Endothelial cell of umbilical vein (primary cell): Measurements from ENCODE around the gene ANXA11. TPM values are rescaled to one million over a fixed set of nuclear protein-coding genes. Genes with fewer than 3 reads are reported as not detected.
"Not testable (repeated sequence)": the region's sequence is repeated elsewhere in the genome, so short reads cannot be mapped to it uniquely, and the experiment has no call there.

Experiments
- BruUV-seq: library from RNA; stranded (reverse); fragments of 400-500 nt; replicated peaks from 2 replicates; lab custom pipeline; 2021; lab: Mats Ljungman, UMichigan
- CTCF ChIA-PET: fragments of 300-600, 350-600 bp; sonication (Branson Sonifier 250); formaldehyde crosslinking; loops from one replicate; lab custom pipeline; 2021; ENCODE audit warnings: antibody characterized with exemption, inconsistent platforms; lab: Charles Lee
- POLR2A ChIA-PET: fragments of 300-600, 350-600 bp; sonication (Branson Sonifier 250); formaldehyde crosslinking; loops from one replicate; lab custom pipeline; 2021; ENCODE audit warnings: antibody characterized with exemption, inconsistent platforms; lab: Charles Lee
- DNase-seq: peaks from one replicate; pipeline ENCODE4 v3.0.0-alpha.2; 2011; ENCODE audit warnings: low read depth, low spot score
- FAIRE-seq: peaks from 2 replicates; lab custom pipeline; 2011; peaks lifted over from hg19 to GRCh38; lab: Jason Lieb, UNC
- H2AFZ ChIP-seq: 2 replicates; pipeline ENCODE4 v1.6.0; 2012; ENCODE audit warnings: low read depth, low read length, control low read depth, inconsistent platforms
- H3K27ac ChIP-seq: 2 replicates; pipeline ENCODE4 v1.5.1; 2011; ENCODE audit warnings: low read depth, mild to moderate bottlenecking, control low read depth, low read length, moderate library complexity; ENCODE audit not compliant: insufficient read depth
- H3K27me3 ChIP-seq, 2 experiments: 2 replicates each; pipeline versions ENCODE4 v1.6.0 to v1.6.1; 2011; ENCODE audit warnings: low read length in 2 of 2, mixed read lengths in 1 of 2; ENCODE audit not compliant: control insufficient read depth in 2 of 2, insufficient read depth in 2 of 2
- H3K36me3 ChIP-seq, 2 experiments: 2 replicates in 1 of 2; 3 replicates in 1 of 2; pipeline ENCODE4 v1.5.1; 2011; ENCODE audit warnings: low read length in 2 of 2, mild to moderate bottlenecking in 1 of 2, moderate library complexity in 1 of 2; ENCODE audit not compliant: control insufficient read depth in 2 of 2, insufficient read depth in 2 of 2; ENCODE audit errors: extremely low read depth in 1 of 2
- H3K4me1 ChIP-seq: 3 replicates; pipeline ENCODE4 v1.5.1; 2011; ENCODE audit warnings: mild to moderate bottlenecking, low read length; ENCODE audit not compliant: control insufficient read depth, insufficient read depth; ENCODE audit errors: extremely low read depth
- H3K4me2 ChIP-seq: 2 replicates; pipeline ENCODE4 v1.6.1; 2011; ENCODE audit warnings: low read length, control low read depth, mixed read lengths; ENCODE audit not compliant: insufficient read depth
- H3K4me3 ChIP-seq, 3 experiments: fragments of 200-600 bp in 1 of 3; sonication (generic), shearing (Covaris generic) in 1 of 3; replicated peaks in 1 of 3; 2 replicates each; pipeline ENCODE4 v1.5.1; 2011 to 2016; ENCODE audit warnings: control low read depth in 3 of 3, low read length in 3 of 3, mild to moderate bottlenecking in 2 of 3, inconsistent platforms in 1 of 3, low read depth in 1 of 3, moderate library complexity in 1 of 3; ENCODE audit not compliant: insufficient read depth in 1 of 3
- H3K79me2 ChIP-seq: 2 replicates; pipeline ENCODE4 v1.6.0; 2012; ENCODE audit warnings: low read length, inconsistent platforms; ENCODE audit not compliant: control insufficient read depth, insufficient read depth
- H3K9ac ChIP-seq: replicated peaks from 2 replicates; pipeline ENCODE3; 2011; ENCODE audit warnings: low read length, control low read depth; ENCODE audit not compliant: insufficient read depth; ENCODE audit errors: extremely low read depth
- H3K9me1 ChIP-seq: replicated peaks from 3 replicates; pipeline ENCODE4 v1.6.0; 2011; ENCODE audit warnings: mild to moderate bottlenecking, low read length; ENCODE audit not compliant: control insufficient read depth, insufficient read depth; ENCODE audit errors: extremely low read depth
- H3K9me3 ChIP-seq: replicated peaks from 2 replicates; pipeline ENCODE4 v1.5.1; 2012; ENCODE audit warnings: low read length, inconsistent platforms; ENCODE audit not compliant: control insufficient read depth, insufficient read depth
- H4K20me1 ChIP-seq: replicated peaks from 2 replicates; pipeline ENCODE3; 2011; ENCODE audit warnings: mild to moderate bottlenecking, low read length; ENCODE audit not compliant: control insufficient read depth, insufficient read depth; ENCODE audit errors: extremely low read depth
- CTCF ChIP-seq, 2 donors: IDR thresholded peaks; 1 replicate in 1 of 2; 2 replicates in 1 of 2; pipeline ENCODE4 v1.5.1; 2011; ENCODE audit warnings: low read length in 2 of 2, mild to moderate bottlenecking in 2 of 2, moderate library complexity in 2 of 2, control low read depth in 1 of 2, inconsistent platforms in 1 of 2, low read depth in 1 of 2; ENCODE audit not compliant: insufficient read depth in 1 of 2; ENCODE audit errors: extremely low read depth in 1 of 2
- EZH2 ChIP-seq: IDR thresholded peaks from 2 replicates; pipeline ENCODE4 v1.6.1; 2012; ENCODE audit warnings: borderline replicate concordance, low read depth, mild to moderate bottlenecking, moderate library complexity, low read length, inconsistent platforms; ENCODE audit not compliant: severe bottlenecking
- FOS ChIP-seq: IDR thresholded peaks from 2 replicates; pipeline ENCODE4 v1.6.1; 2011; ENCODE audit warnings: mild to moderate bottlenecking, low read length, moderate library complexity, borderline replicate concordance; ENCODE audit not compliant: insufficient read depth
- GATA2 ChIP-seq: IDR thresholded peaks from 2 replicates; pipeline ENCODE4 v1.7.0; 2011; ENCODE audit warnings: low read depth, mild to moderate bottlenecking, moderate library complexity, mixed read lengths, low read length; ENCODE audit not compliant: insufficient read length, insufficient read depth
- JUN ChIP-seq: IDR thresholded peaks from 2 replicates; pipeline ENCODE4 v1.6.1; 2011; ENCODE audit warnings: borderline replicate concordance, low read depth; ENCODE audit not compliant: insufficient read length, insufficient read depth
- MYC ChIP-seq: IDR thresholded peaks from one replicate; pipeline ENCODE4 v1.6.1; 2011; ENCODE audit warnings: mild to moderate bottlenecking, low read depth, low read length
- POLR2A ChIP-seq: IDR thresholded peaks from 2 replicates; pipeline ENCODE4 v1.6.1; 2012; ENCODE audit warnings: low read depth, mild to moderate bottlenecking, control low read depth, low read length
- POLR2AphosphoS5 ChIP-seq: IDR thresholded peaks from 2 replicates; pipeline ENCODE4 v1.6.1; 2012; ENCODE audit warnings: low read depth, mild to moderate bottlenecking, control low read depth, low read length, moderate library complexity; ENCODE audit not compliant: insufficient read depth
- dilution Hi-C: fragments of 300-500 bp; cut with MboI; formaldehyde crosslinking; loops from one replicate; pipeline ENCODE4 v1.15.0; 2019; ENCODE audit warnings: low sequenced_read_pairs; ENCODE audit not compliant: extremely low pct_ligation_motif_present
- intact Hi-C: fragments of 100-400 bp; cut with micrococcal nuclease; formaldehyde crosslinking; loops from one replicate; pipeline ENCODE4 v1.10.0; 2022
- polyA plus RNA-seq, 4 experiments: library from polyadenylated mRNA; depleted of rRNA in 3 of 4; stranded (reverse) in 3 of 4; unstranded in 1 of 4; fragments of >200 nt; gene quantifications; 2 replicates each; pipeline versions ENCODE4 v1.2.1 to v1.2.3, GENCODE V29; 2011 to 2012; ENCODE audit warnings: missing spikeins in 1 of 4
- total RNA-seq: library from RNA; stranded (reverse); gene quantifications from 2 replicates; pipeline ENCODE4 v1.2.3, GENCODE V29; 2021
- TF ChIP-seq, protein P1 (sequence below): IDR thresholded peaks from 2 replicates; pipeline ENCODE4 v1.6.1; 2011; ENCODE audit not compliant: insufficient read depth, insufficient read length

ANXA11 gene
- total and polyA plus RNA-seq, 2 donors (not counting 3 experiments of a cell fraction or from before 2014, with no cell fraction given), result 59.2 to 143 TPM

- Histone ChIP-seq H3K9me1 (no peaks in the 10 kb centered on the region), H3K79me2 (peaks cover 63% of the 10 kb centered on the region), H3K36me3 (no peaks in the 10 kb centered on the region), H3K4me1 (peaks cover 56% of the 10 kb centered on the region), H3K4me2 (peak overlapping the region; percentile 69), H3K4me3 (peak overlapping the region in 2 of 3 experiments; percentile 4 to 71), H3K27me3 (no peaks in the 10 kb centered on the region), H3K27ac (peak overlapping the region; percentile 87), H3K9ac (peak overlapping the region; percentile 10), H3K9me3 (no peaks in the 10 kb centered on the region), H2AFZ (no peak overlapping the region), H4K20me1 (no peaks in the 10 kb centered on the region)
- BruUV-seq, result no TSS peak
- dilution Hi-C loops (no loop called here), intact Hi-C loops (loop anchor here (5.0 kb wide), 1 partner anchor 209 kb away; no protein-coding TSS in a partner anchor)
- CTCF ChIA-PET, result interaction anchor here (0.5 to 1.8 kb wide), 10 partner anchors 12 to 1497 kb away, joined by 3 to 16 read pairs (median 5); no protein-coding TSS in a partner anchor
- DNase-seq, result peak; percentile 65
- POLR2A ChIA-PET, result no interaction called here
- FAIRE-seq, result peak; percentile 54
- TF ChIP-seq EZH2 (no peak), GATA2 (no peak), POLR2AphosphoS5 (no peak), FOS (no peak), MYC (no peak), CTCF (IDR thresholded peaks at IDR 0.05; ENCODE audit: extremely low read depth in 1 of 2, insufficient read depth in 1 of 2, low read depth in 1 of 2, low read length in 2 of 2) (no peak), POLR2A (no peak), JUN (no peak)
- TF ChIP-seq, protein P1, sequence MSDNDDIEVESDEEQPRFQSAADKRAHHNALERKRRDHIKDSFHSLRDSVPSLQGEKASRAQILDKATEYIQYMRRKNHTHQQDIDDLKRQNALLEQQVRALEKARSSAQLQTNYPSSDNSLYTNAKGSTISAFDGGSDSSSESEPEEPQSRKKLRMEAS, result no peak
Measured at GRCh38 chr10:80202934-80203834, 2.2 kb downstream of the ANXA11 start.

GRCh38 chr10:80202530-80202929 lies 2.8 kb downstream of the ANXA11 start:
- BruUV-seq, H3K9ac ChIP-seq, dilution Hi-C loops, H4K20me1 ChIP-seq, H2AFZ ChIP-seq, H3K9me3 ChIP-seq, H3K4me2 ChIP-seq, H3K4me3 ChIP-seq, FAIRE-seq, H3K9me1 ChIP-seq, POLR2A ChIA-PET, H3K27me3 ChIP-seq, H3K36me3 ChIP-seq: not testable (repeated sequence)
- intact Hi-C loops, result loop anchor here (5.0 kb wide), 1 partner anchor 210 kb away; no protein-coding TSS in a partner anchor
- Histone ChIP-seq H3K79me2 (peaks cover 69% of the 10 kb centered on the region), H3K4me1 (peaks cover 50% of the 10 kb centered on the region), H3K27ac (peak overlapping the region; percentile 7)
- DNase-seq, result peak; percentile 41
- CTCF ChIA-PET, result interaction anchor here (1.0 to 1.1 kb wide), 2 partner anchors 11 to 20 kb away, joined by 3 to 5 read pairs; no protein-coding TSS in a partner anchor
